HG03060 (cell line): ENCODE measurements around the gene FILIP1.

Experiments used
- ATAC-seq: cut with Tn5 transposase; IDR thresholded peaks from one replicate; pipeline ENCODE4 v1.9.1; 2021; ENCODE audit warnings: low read depth, moderate number of reproducible peaks; ENCODE audit not compliant: unreplicated experiment

Gene FILIP1

DNA sequence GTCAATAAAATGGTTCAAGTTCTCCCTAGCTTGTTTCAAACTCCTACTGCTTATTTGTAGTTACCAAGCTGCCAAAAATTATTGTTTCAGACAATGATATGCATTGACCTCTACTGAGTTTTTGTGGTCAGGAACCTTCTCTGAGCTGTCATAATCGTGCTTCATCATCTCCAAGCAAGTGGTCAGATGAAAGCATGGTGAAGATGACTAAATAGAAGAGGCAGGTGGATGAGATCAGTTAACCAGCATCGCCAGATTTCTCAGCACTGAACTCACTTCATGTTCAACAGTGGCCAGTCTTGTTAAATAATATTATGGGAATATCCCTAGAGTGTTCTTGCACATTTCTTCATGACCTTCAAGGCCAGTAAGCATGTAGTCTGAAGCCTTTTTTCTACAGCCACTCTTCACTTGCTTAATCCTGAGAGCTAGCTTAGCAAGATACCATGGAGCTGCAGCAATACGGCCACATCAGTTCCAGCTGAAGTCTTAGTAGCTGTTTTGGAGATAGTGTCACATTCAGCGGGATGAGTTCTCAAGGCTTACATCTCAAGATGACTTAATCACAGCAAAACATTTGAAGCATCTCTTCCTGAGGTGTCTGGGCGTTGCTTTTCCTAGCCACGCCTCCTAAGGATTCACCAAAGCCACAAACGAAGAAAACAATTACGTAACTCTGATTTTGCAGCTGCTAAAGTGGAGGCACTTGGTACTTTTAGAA, 107.4 kb downstream of the FILIP1 start:
- ATAC-seq, result no peak

GRCh38 chr6:75384116-75384515, 109.5 kb downstream of the FILIP1 start:
- no peak for ATAC-seq

DNA sequence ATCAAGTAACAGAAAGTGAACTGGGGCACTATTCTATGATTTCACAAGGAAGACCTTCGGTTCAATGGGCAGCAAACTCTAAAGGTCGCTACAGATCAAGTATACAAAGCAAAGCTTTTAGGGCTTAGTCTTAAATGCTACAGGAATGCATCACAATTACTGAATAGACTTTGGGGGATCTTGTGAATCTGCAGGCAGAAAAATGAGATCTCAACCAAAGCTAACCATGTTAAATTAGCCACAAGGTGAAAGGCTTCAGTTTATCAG, 111.0 kb downstream of the FILIP1 start:
- ATAC-seq, result no peak

- no peak for ATAC-seq
Measured at GRCh38 chr6:75381877-75382633, 111.5 kb downstream of the FILIP1 start.

GRCh38 chr6:75379536-75379935, 114.1 kb downstream of the FILIP1 start:
- ATAC-seq, result no peak

GRCh38 chr6:75378101-75378500, 115.5 kb downstream of the FILIP1 start:
- no peak for ATAC-seq

GRCh38 chr6:75377386-75377785, 116.2 kb downstream of the FILIP1 start:
- ATAC-seq, result no peak

- ATAC-seq, result no peak
Measured at GRCh38 chr6:75376347-75377024, 117.1 kb downstream of the FILIP1 start.

DNA sequence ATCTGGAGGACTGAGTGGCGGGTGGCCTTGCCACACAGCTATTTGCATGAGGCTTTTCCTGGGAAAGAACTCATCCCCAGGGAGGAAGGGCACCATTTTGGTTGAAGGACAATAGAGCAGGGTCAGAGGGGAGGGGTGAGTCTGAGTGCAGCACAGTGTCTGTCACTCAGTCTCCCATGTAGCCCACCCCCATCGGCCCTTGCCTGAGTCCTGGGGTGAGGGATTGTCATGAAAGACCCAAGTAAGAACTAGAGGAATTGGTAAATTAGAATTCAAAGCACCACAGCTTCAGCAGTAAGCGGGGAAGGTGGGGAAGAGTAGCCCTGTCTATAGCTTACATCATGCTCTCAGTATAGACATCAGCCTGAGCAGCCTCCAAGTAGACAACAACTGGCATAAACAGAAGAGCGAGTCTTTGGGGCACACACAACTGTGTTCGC, 118.6 kb downstream of the FILIP1 start:
- no peak for ATAC-seq

- no peak for ATAC-seq
Measured at GRCh38 chr6:75372884-75373283, 120.7 kb downstream of the FILIP1 start.

DNA sequence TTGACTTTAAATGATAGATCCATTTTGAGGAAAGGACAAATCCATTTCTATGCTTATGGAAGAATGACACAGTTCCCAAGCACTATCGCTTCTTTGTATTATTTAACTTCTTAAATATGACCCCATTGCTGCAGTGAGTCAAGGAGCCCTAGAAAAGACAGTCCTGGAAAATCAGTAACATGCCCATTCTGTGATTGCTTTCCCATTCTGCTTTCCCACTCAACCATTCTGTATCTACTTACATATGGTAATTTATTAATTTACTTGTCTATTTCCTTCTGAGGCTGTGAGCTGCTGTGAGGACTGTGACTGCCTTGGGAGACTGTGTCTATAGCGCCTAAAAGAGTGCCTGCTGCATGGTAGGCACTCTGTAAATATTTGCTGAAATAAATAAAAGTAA, 123.6 kb downstream of the FILIP1 start:
- ATAC-seq, result no peak

DNA sequence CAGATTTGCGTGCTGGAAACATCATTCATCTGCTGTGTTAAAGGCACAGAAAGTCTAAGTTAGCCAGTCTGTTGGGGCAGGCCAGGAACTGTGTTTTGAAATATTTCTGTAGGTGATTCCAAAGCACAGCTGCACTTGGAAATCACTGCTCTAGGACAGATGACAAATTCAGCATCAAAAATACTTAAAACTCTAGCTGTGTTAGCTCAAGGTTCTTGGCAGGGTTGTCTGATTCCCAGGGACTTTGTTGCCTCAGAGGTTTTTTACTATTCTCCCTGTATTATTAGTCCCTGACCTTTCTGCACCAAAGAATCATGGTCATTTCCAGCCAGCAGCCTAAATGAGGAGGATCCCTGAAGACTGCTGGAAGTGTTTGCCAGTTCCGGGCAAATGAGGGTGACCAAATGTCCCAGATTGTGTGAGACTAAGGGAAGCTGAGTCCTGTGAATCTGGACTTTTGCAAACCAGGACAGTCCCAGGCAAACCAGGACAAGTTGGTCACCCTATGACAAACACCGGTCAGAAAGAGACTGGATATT, 124.7 kb downstream of the FILIP1 start:
- ATAC-seq, result no peak

DNA sequence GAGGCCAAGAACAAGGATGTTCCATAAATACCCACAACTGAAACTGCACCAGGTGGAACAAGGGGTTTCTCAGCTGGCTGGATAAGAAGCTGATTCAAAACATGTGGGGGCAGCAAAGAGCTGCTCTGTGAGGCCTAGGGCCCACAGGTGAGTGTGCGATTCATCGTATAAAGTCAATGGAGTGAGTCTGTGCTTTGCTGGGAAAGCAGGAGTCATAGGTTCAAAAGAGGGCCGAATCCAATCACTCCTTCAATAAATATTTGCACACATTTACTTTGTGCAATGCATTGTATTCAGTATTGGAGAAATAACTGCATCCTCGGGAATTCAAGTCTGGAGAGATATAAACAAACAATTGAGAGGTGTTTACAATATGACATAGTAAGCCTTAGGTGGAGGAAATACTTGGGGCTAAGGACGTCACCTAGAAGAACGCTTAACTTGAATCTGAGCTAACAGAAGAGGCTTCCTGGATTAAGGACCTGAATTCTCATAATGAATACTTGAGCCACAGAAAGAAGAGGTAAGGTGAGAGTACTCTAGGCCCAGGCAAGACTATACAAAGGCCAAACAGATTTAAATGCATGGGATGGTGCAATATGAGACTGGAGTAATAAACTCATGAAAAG, 125.3 kb downstream of the FILIP1 start:
- no peak for ATAC-seq

DNA sequence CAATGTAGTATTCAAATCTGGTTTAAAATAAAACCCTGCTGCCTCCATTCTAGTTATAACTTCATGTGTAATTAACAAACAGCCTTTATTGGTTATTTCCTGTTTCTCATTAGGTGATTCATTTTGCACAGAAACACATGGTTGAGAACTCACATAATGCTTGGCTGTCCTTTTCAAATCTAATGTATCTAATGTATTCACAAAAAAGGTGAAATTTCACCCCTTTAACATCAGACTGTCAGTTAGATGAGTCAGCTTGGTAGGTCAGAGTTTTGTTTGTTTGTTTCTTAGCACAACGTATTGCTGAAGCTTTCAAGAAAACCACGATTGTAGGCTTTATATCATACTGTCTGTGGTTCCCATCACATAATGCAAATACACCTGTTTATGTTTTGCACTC, 130.3 kb downstream of the FILIP1 start:
- no peak for ATAC-seq

DNA sequence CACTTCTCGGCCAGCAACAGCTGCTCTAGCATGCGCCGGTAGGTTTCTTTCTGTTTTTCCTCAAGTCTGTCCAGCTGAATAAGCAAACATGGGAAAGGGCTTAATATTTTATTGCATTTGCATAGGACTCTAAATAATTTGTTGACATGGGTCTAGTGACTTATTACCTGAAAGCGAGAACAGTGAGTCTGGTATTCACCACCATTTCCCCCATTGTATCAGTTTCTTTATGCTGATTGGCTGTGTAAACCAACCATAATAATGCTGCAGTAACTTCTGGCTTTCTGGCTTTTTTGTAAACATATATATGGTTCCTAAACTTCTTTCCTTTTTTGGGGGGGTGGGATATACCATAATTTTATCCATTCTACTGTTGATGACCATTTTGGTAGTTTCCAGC, 140.0 kb downstream of the FILIP1 start:
- no peak for ATAC-seq

DNA sequence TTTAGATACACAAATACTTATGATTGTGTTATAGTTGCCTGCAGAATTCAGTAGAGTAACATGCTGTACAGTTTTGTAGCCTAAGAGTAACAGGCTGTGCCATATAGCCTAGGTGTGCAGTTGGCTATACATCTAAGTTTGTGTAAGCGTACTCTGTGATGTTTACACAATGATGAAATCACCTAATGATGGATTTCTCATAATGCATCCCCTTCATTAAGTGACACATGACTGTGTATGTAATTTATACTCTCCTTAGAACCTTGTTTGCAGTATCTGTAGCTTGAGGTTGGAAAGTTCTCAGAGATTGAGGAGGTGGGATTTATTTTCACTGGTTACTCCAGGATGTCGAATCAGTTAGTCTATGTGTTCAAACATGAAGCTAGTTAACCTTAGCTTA, 142.0 kb downstream of the FILIP1 start:
- no peak for ATAC-seq

GRCh38 chr6:75350808-75351207, 142.8 kb downstream of the FILIP1 start:
- ATAC-seq, result no peak

DNA sequence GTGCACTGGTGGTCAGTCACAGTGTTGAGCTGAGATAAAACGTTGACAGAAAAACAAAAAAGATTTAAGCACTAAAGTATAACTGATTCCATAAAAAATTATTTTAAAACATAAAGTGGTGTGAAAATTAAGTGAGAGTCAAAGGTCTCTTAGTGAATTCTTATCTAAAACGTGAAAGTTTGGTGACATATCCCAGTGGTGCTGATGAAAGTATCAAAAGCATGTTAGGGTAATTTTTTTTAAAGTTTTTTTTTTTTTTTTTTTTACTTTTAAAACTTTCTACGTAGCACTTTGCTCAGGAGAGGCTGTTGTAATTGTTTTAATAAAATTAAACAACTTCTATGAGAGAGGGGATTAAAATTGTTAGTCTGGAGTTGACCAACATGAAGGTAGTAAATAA, 143.4 kb downstream of the FILIP1 start:
- ATAC-seq, result no peak

- no peak for ATAC-seq
Measured at GRCh38 chr6:75349262-75349984, 144.2 kb downstream of the FILIP1 start.

- no peak for ATAC-seq
Measured at GRCh38 chr6:75348882-75349261, 144.7 kb downstream of the FILIP1 start.
